Epithelial cell of esophagus (primary cell): ENCODE data around the gene MEOX1.

ENCODE experiments used
- DNase-seq: peaks from one replicate; pipeline ENCODE4 v3.0.0; 2010; ENCODE audit warnings: low read depth
- H3K4me3 ChIP-seq: 2 replicates; pipeline ENCODE4 v1.5.1; 2011; ENCODE audit warnings: mild to moderate bottlenecking, low read length, control low read depth
- CTCF ChIP-seq: IDR thresholded peaks from 2 replicates; pipeline ENCODE4 v1.5.1; 2011; ENCODE audit warnings: low read depth, mild to moderate bottlenecking, low read length, control low read depth, inconsistent platforms; ENCODE audit not compliant: insufficient read depth; ENCODE audit errors: missing control alignments

MEOX1 gene

GRCh38 chr17:43625606-43626005 is 36.1 kb downstream of the MEOX1 start:
- no peak for TF ChIP-seq CTCF
- no peak for DNase-seq
- H3K4me3 ChIP-seq, result no peak overlapping the region

GRCh38 chr17:43620581-43620980 is 41.1 kb downstream of the MEOX1 start:
- no peak for DNase-seq
- H3K4me3 ChIP-seq, result no peak overlapping the region
- TF ChIP-seq CTCF, result no peak

- no peak for DNase-seq
- H3K4me3 ChIP-seq, result no peak overlapping the region
- no peak for TF ChIP-seq CTCF
Measured at GRCh38 chr17:43620147-43620546, 41.6 kb downstream of the MEOX1 start.

GRCh38 chr17:43619705-43620104 is 42.0 kb downstream of the MEOX1 start:
- H3K4me3 ChIP-seq, result no peak overlapping the region
- TF ChIP-seq CTCF, result no peak
- no peak for DNase-seq

- DNase-seq, result no peak
- no peak overlapping the region for H3K4me3 ChIP-seq
- TF ChIP-seq CTCF, result no peak
Measured at GRCh38 chr17:43618276-43618675, 43.4 kb downstream of the MEOX1 start.

GRCh38 chr17:43616852-43617251 is 44.9 kb downstream of the MEOX1 start:
- no peak for DNase-seq
- no peak overlapping the region for H3K4me3 ChIP-seq
- TF ChIP-seq CTCF, result no peak

- no peak overlapping the region for H3K4me3 ChIP-seq
- no peak for DNase-seq
- TF ChIP-seq CTCF, result no peak
Measured at GRCh38 chr17:43616421-43616820, 45.3 kb downstream of the MEOX1 start.
